Effector memory CD8-positive, alpha-beta T cell (primary cell): ENCODE measurements around the gene TMEM81.

Source experiments
- ATAC-seq: fragments of 150-1000 bp; cut with Tn5 transposase; replicated peaks from 2 replicates; pipeline ENCODE4 v1.10.0; 2021; ENCODE audit warnings: mild to moderate bottlenecking, moderate library complexity
- DNase-seq, 3 experiments: peaks; one replicate each; pipeline ENCODE4 v3.0.0; 2021
- H3K27ac Mint-ChIP-seq, 2 donors: one replicate each; pipeline ENCODE4 v1.8.0; 2022; ENCODE audit warnings: mild to moderate bottlenecking in 2 of 2, mixed read lengths in 2 of 2, moderate library complexity in 2 of 2
- H3K27me3 Mint-ChIP-seq, 2 donors: one replicate each; pipeline ENCODE4 v1.8.0; 2022; ENCODE audit warnings: mixed read lengths in 2 of 2
- H3K36me3 Mint-ChIP-seq: one replicate; pipeline ENCODE4 v1.8.0; 2022; ENCODE audit warnings: mild to moderate bottlenecking, moderate library complexity, mixed read lengths; ENCODE audit not compliant: insufficient read depth
- H3K4me1 Mint-ChIP-seq, 2 donors: one replicate each; pipeline ENCODE4 v1.8.0; 2022; ENCODE audit warnings: low read depth in 2 of 2, mixed read lengths in 2 of 2
- H3K4me3 Mint-ChIP-seq, 2 donors: one replicate each; pipeline ENCODE4 v1.8.0; 2022; ENCODE audit warnings: mild to moderate bottlenecking in 2 of 2, mixed read lengths in 2 of 2, moderate library complexity in 2 of 2
- H3K9me3 Mint-ChIP-seq, 2 donors: one replicate each; pipeline ENCODE4 v1.8.0; 2022; ENCODE audit warnings: mixed read lengths in 2 of 2
- total RNA-seq, 9 experiments: gene quantifications; one replicate each; lab custom pipeline; 2026; lab: John Stamatoyannopoulos, UW

The TMEM81 gene
- 0 to 5.4 (median 2.4) reads per million in 9 experiments for total RNA-seq

DNA sequence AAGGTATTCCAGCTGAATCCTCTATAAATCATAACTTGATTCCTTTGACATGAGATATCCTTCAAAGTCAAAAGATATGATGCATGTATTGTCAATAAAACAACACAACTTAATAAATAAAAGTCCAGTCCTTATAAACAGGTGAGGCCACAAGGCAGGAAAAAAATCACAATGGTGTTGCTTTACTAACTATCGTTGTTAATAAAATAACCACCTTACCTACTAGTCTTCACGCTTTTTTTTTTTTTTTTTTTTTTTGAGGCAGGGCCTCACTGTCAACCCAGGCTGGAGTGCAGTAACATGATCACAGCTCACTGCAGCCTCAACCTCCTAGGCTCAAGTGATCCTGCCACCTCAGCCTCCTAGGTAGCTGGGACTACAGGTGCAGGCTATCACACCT, at the start of gene TMEM81:
TMEM81 (minus strand) TSS at position 101 of the 400 bp plus-strand sequence. CDS start 140 bp downstream, outside the sequence.
- H3K36me3 Mint-ChIP-seq = peaks cover 49% of the 10 kb centered on the region
- peaks cover 0 to 8% of the 10 kb centered on the region in 2 donors for H3K4me1 Mint-ChIP-seq
- no peak within 1 kb of the TSS for H3K4me3 Mint-ChIP-seq
- ATAC-seq = no peak
- peak within 1 kb of the TSS in 1 of 2 donors; percentile 59 for H3K27ac Mint-ChIP-seq
- DNase-seq = no peak
- H3K9me3 Mint-ChIP-seq = no peaks in the 10 kb centered on the region
- no peaks in the 10 kb centered on the region for H3K27me3 Mint-ChIP-seq

DNA sequence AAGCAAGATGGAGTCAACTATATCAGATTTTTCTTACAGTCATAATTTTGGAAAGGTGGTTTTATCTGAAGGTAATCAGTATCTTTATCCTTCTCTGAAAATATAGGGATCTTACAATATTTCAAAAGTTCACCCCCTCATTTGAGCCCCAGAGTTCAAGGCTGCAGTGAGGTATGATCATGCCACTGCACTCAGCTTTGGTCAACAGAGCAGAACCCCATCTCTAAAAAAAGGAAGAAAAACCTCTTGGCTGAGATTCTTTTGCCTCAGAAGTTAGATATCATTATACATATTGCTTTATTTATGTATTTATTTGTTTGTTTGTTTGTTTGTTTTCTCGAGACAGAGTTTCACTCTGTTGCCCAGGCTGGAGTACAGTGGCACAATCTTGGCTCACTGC, 49.0 kb upstream of the TMEM81 start:
- no peak overlapping the region for H3K27ac Mint-ChIP-seq
- ATAC-seq (no peak), DNase-seq (no peak)
- no peaks in the 10 kb centered on the region for H3K4me1 Mint-ChIP-seq
- no peaks in the 10 kb centered on the region for H3K36me3 Mint-ChIP-seq
- H3K4me3 Mint-ChIP-seq = no peak overlapping the region
- H3K9me3 Mint-ChIP-seq = no peaks in the 10 kb centered on the region
- peaks cover 0 to 6% of the 10 kb centered on the region in 2 donors for H3K27me3 Mint-ChIP-seq

DNA sequence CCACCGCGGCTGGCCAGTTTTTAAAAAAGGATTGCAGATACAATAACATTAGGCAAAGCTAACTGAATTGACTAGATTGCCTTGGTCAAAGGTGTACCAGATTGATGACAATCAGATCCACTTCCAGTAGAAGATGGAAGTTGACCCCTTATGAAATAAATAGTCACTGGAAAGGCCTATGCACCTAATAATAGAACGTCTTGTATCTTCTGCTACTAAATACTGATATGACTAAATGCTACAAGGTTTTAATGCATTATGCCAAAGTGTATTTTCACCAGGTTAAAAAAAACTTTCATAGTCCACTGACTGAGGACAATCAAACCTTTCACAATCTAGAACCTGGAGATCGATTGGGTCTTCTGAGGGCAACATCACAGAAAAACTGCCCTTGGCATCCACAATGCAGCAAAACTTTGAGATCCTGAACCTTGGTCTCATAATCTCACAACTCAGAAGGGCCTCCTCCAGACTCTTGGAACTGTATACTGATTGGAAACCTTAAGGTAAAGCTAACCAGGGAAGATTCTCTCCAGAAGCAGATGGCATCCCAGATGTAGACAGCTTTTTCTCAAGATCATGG, 45.3 kb upstream of the TMEM81 start:
- peaks cover 0 to 6% of the 10 kb centered on the region in 2 donors for H3K27me3 Mint-ChIP-seq
- no peak overlapping the region for H3K27ac Mint-ChIP-seq
- ATAC-seq = no peak
- no peak overlapping the region for H3K4me3 Mint-ChIP-seq
- no peaks in the 10 kb centered on the region for H3K9me3 Mint-ChIP-seq
- H3K36me3 Mint-ChIP-seq = no peaks in the 10 kb centered on the region
- DNase-seq = no peak
- H3K4me1 Mint-ChIP-seq = no peaks in the 10 kb centered on the region

- Mint-ChIP-seq H3K36me3 (no peaks in the 10 kb centered on the region), H3K4me1 (no peaks in the 10 kb centered on the region), H3K4me3 (no peak overlapping the region), H3K9me3 (no peaks in the 10 kb centered on the region), H3K27ac (no peak overlapping the region), H3K27me3 (peaks cover 0 to 6% of the 10 kb centered on the region in 2 donors)
- ATAC-seq (no peak), DNase-seq (no peak)
These were observed 43.8 kb upstream of the TMEM81 start for GRCh38 chr1:205128050-205128449.

DNA sequence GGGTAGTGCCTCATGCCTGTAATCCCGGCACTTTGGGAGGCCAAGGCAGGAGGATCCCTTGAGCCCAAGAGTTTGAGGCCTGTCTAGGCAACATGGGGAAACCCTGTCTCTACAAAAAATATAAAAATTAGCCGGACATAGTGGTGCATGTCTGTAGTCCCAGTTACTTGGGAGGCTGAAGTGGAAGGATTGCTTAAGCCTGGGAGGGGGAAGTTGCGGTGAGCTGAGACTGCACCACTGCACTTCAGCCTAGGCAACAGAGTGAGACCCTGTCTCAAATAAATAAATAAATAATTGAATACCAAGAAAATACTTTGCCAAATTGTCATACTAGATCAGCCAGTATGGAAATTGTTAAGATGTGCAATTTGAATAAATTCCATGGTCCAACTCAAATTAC, 43.4 kb upstream of the TMEM81 start:
- H3K4me1 Mint-ChIP-seq = no peaks in the 10 kb centered on the region
- no peak overlapping the region for H3K27ac Mint-ChIP-seq
- no peak for ATAC-seq
- H3K27me3 Mint-ChIP-seq = peaks cover 0 to 6% of the 10 kb centered on the region in 2 donors
- no peak for DNase-seq
- H3K4me3 Mint-ChIP-seq = no peak overlapping the region
- no peaks in the 10 kb centered on the region for H3K36me3 Mint-ChIP-seq
- H3K9me3 Mint-ChIP-seq = no peaks in the 10 kb centered on the region

- Mint-ChIP-seq H3K27me3 (no peaks in the 10 kb centered on the region), H3K9me3 (no peaks in the 10 kb centered on the region), H3K36me3 (peaks cover 15% of the 10 kb centered on the region), H3K4me3 (no peak overlapping the region), H3K27ac (no peak overlapping the region), H3K4me1 (peaks cover 17 to 22% of the 10 kb centered on the region in 2 donors)
- DNase-seq (no peak), ATAC-seq (no peak)
These were observed 40.5 kb upstream of the TMEM81 start for GRCh38 chr1:205124726-205125125.

DNA sequence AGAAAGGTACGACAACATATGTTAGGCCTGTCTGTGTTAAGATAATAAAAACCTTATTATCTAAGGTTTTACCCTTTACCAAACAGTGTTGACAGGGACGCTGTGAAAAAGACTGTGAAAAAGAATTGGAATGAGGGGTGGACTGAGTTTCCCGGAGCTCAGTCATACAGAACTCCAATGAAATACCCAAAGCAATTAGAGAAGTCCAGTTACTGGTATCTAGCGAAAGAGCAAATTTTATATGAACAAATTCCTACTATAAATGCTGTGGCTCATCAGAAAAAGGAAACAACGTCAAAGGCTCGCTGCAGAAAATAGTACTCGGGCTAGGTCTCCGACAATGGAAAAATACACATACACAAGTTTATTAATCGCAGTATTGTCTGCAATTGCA, 38.2 kb upstream of the TMEM81 start:
- Mint-ChIP-seq H3K27ac (peak overlapping the region; percentile 100), H3K36me3 (peaks cover 25% of the 10 kb centered on the region), H3K4me1 (peaks cover 27 to 38% of the 10 kb centered on the region in 2 donors), H3K4me3 (peak overlapping the region; percentile 99 to 100), H3K27me3 (no peaks in the 10 kb centered on the region), H3K9me3 (no peaks in the 10 kb centered on the region)
- DNase-seq = no peak
- no peak for ATAC-seq

- Mint-ChIP-seq H3K27me3 (no peaks in the 10 kb centered on the region), H3K4me1 (peaks cover 27 to 40% of the 10 kb centered on the region in 2 donors), H3K27ac (peak within 1 kb of the TSS; percentile 100), H3K4me3 (peak within 1 kb of the TSS; percentile 99 to 100), H3K9me3 (no peaks in the 10 kb centered on the region), H3K36me3 (peaks cover 27% of the 10 kb centered on the region)
- ATAC-seq (peak; percentile 93), DNase-seq (peak; percentile 91 to 99 (median 93))
These were observed 37.6 kb upstream of the TMEM81 start, which contains the start of gene RBBP5 for GRCh38 chr1:205121660-205122488. TSS of gene RBBP5 (minus strand) at chr1:205121978. CDS start at chr1:205121873, 105 bp downstream.

DNA sequence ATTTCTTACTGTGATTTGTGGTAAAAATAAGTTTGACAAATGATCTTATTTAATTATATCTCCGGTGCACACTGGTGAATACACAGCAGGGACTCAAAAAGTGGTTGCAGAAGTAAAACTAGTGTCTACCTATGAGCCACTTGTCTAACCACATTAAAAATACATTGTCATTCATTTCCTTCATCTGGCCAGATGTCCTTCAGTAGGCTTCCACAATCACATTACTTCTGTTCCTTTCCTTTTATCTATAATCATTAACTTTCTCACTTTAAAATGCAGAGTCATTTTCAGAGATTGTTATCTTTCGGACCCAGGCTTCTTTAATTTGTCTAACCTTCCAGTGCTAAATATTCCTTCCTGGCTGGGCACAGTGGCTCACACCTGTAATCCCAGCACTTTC, 34.5 kb upstream of the TMEM81 start:
- Mint-ChIP-seq H3K27ac (no peak overlapping the region), H3K36me3 (peaks cover 42% of the 10 kb centered on the region), H3K4me3 (peak overlapping the region in 1 of 2 donors; percentile 40), H3K27me3 (no peaks in the 10 kb centered on the region), H3K9me3 (no peaks in the 10 kb centered on the region), H3K4me1 (peaks cover 27 to 51% of the 10 kb centered on the region in 2 donors)
- ATAC-seq (no peak), DNase-seq (no peak)

DNA sequence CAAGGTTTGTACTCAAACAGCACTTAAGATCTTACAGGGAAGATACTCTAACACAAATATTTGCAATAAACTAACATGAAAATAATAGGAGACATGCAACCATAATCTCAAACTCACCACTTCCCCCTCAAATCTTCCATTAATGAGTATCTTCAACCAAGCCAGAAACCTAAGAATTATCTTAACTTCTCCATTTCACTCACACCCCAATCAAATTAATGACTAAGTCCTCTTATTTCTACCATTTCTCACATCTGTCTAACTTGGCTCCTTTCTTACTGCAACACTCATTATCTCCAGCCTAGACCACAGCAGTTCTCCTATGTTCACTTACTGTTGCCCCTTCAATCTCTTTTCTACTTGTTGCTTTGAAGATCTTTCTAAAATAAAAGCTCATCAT, 27.1 kb upstream of the TMEM81 start:
- Mint-ChIP-seq H3K4me3 (no peak overlapping the region), H3K4me1 (peaks cover 7 to 24% of the 10 kb centered on the region in 2 donors), H3K36me3 (peaks cover 39% of the 10 kb centered on the region), H3K27ac (peak overlapping the region in 1 of 2 donors; percentile 1), H3K9me3 (no peaks in the 10 kb centered on the region), H3K27me3 (no peaks in the 10 kb centered on the region)
- no peak for DNase-seq
- ATAC-seq = no peak

DNA sequence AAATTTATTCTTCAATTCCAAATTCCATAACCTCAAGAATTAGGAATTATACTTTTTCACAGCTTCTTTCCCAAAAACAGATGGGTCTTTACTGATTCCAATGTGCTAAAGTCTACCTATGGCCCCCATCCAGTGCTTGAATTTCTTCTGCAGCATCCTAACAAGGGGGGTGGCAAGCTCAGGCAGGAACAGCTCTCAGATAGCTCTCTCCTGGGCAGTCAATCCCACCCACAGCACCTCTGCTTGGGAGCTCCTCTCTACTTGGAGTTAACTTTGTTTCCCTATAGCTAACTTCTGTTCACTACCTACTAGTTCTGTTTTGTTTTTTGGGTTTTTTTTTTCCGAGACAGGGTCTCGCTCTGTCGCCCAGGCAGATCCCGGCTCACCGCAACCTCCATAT, 25.5 kb upstream of the TMEM81 start:
- Mint-ChIP-seq H3K4me1 (peaks cover 9 to 22% of the 10 kb centered on the region in 2 donors), H3K27ac (no peak overlapping the region), H3K4me3 (no peak overlapping the region), H3K36me3 (peaks cover 46% of the 10 kb centered on the region), H3K27me3 (no peaks in the 10 kb centered on the region), H3K9me3 (no peaks in the 10 kb centered on the region)
- no peak for ATAC-seq
- no peak for DNase-seq

- Mint-ChIP-seq H3K9me3 (no peaks in the 10 kb centered on the region), H3K4me3 (no peak overlapping the region), H3K4me1 (peaks cover 9 to 22% of the 10 kb centered on the region in 2 donors), H3K36me3 (peaks cover 46% of the 10 kb centered on the region), H3K27me3 (no peaks in the 10 kb centered on the region), H3K27ac (no peak overlapping the region)
- ATAC-seq (no peak), DNase-seq (no peak)
These were observed 25.0 kb upstream of the TMEM81 start for GRCh38 chr1:205109269-205109668.

DNA sequence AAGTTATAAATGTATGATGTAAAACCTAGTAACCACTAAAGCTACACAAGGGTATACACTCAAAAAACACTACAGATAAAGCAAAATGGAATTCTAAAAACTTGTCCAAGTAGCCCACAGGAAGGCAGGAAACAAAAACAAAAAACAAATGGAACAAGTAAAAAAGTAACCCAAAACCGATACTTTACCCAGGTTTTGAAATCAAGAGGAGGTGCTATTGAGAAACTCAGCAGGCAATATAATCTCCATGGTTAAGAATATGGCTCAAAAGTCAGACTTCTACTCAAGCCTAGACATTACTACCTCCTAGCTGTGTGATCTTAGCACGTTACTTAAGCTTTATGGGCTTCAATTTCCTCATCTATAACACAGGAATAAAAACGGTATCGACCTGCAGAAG, 24.2 kb upstream of the TMEM81 start:
- Mint-ChIP-seq H3K9me3 (no peaks in the 10 kb centered on the region), H3K36me3 (peaks cover 50% of the 10 kb centered on the region), H3K4me1 (peaks cover 9 to 22% of the 10 kb centered on the region in 2 donors), H3K27me3 (no peaks in the 10 kb centered on the region), H3K4me3 (no peak overlapping the region), H3K27ac (no peak overlapping the region)
- no peak for ATAC-seq
- no peak for DNase-seq

DNA sequence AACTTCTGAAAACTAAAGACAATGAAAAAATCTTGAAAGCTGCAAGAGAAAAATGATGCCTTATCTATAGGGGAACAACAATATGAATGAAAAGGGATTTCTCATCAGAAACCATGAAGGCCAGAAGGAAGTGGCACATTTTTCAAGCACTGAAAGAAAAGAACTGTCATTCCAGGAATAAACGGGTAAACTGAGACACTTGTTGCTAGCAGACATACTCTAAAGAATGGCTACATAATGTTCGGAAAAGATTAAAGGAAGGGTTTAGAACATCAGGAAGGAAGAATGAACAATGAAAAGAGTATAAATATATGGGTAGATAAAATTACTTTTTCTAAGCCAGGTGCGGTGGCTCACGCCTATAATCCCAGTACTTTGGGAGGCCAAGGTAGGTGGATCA, 23.1 kb upstream of the TMEM81 start:
- Mint-ChIP-seq H3K4me1 (peaks cover 9 to 19% of the 10 kb centered on the region in 2 donors), H3K4me3 (no peak overlapping the region), H3K27me3 (no peaks in the 10 kb centered on the region), H3K9me3 (no peaks in the 10 kb centered on the region), H3K27ac (peak overlapping the region in 1 of 2 donors; percentile 41), H3K36me3 (peaks cover 56% of the 10 kb centered on the region)
- DNase-seq (no peak), ATAC-seq (no peak)
